ENCODE results near the gene OTOP2.

GRCh38 chr17:74959826-74960515, 35.9 kb downstream of the OTOP2 start:
- no peak for TF ChIP-seq GABPA (IDR thresholded peaks at IDR 0.05; ENCODE audit: low read depth)
- TF ChIP-seq POLR2AphosphoS5 (IDR thresholded peaks at IDR 0.05; ENCODE audit: low read length): no peak
- TF ChIP-seq IRF4 (IDR thresholded peaks at IDR 0.05; ENCODE audit: low read depth, low read length): no peak
- no peak for TF ChIP-seq CTCF (IDR thresholded peaks at IDR 0.05 in 2 of 3, conservative IDR thresholded peaks at IDR 0.05 in 1 of 3; ENCODE audit: control insufficient read depth in 2 of 3, extremely low read depth in 1 of 3, insufficient read depth in 1 of 3, low read depth in 3 of 3, low read length in 3 of 3)
- TF ChIP-seq USF1 (IDR thresholded peaks at IDR 0.05; ENCODE audit: borderline replicate concordance, extremely low read length, insufficient read depth, low read depth, low read length): peak; percentile 17

All from GM12878 (cell line).